Nephron progenitor cell (in vitro differentiated cells): ENCODE data around the gene ARMC7.
A peak's percentile ranks its signal among the peaks of the same experiment; 100 is the strongest.

Experiments used
- DNase-seq: peaks from one replicate; pipeline ENCODE4 v3.0.0; 2021
- H3K27ac Mint-ChIP-seq: 2 replicates; pipeline ENCODE4 v1.8.0; 2021; ENCODE audit warnings: mild to moderate bottlenecking, moderate library complexity, mixed read lengths
- H3K27me3 Mint-ChIP-seq: 2 replicates; pipeline ENCODE4 v1.8.0; 2021; ENCODE audit warnings: mild to moderate bottlenecking, low read depth, mixed read lengths; ENCODE audit not compliant: poor library complexity
- H3K36me3 Mint-ChIP-seq: 2 replicates; pipeline ENCODE4 v1.8.0; 2021; ENCODE audit warnings: low read depth, mixed read lengths
- H3K4me1 Mint-ChIP-seq: 2 replicates; pipeline ENCODE4 v1.8.0; 2021; ENCODE audit warnings: mixed read lengths
- H3K4me3 Mint-ChIP-seq: 2 replicates; pipeline ENCODE4 v1.8.0; 2021; ENCODE audit warnings: mild to moderate bottlenecking, moderate library complexity, mixed read lengths
- H3K9me3 Mint-ChIP-seq: 2 replicates; pipeline ENCODE4 v1.8.0; 2021; ENCODE audit warnings: mild to moderate bottlenecking, moderate library complexity, mixed read lengths
- TF ChIP-seq, protein P1 (sequence below): fragments of 200-600 bp; sonication (generic); IDR thresholded peaks from 2 replicates; pipeline ENCODE4 v1.5.0; 2021; ENCODE audit warnings: antibody characterized with exemption

The ARMC7 gene

DNA sequence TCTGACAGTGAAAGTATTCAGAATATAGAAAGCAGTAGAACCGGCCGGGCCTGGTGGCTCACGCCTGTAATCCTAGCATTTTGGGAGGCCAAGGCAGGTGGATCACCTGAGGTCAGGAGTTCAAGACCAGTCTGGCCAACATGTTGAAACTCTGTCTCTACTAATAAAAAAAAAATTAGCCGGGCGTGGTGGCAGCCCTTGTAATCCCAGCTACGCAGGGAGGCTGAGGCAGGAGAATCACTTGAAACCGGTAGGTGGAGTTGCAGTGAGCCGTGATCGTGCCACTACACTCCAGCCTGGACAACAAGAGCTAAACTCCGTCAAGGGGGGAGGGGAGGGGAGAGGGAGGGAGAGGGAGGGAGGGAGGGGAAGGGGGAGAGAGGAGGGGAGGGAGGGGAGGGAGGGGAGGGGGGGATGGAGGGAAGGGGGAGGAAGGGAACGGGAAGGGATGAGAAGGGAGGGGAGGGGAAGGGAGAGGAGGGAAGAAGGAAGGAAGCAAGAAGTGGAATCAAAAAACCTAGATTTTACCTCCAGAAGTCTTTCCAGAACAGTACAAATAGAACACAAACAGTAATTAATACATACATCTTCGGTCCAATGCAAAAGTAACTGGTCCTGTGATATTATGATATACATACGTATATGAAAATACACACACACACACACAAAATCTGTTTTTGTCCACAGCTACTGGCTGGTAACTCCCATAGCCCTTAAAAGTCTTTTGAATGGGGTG lies 32.6 kb downstream of the ARMC7 start:
- Mint-ChIP-seq H3K36me3 (peaks cover 79% of the 10 kb centered on the region), H3K27me3 (no peaks in the 10 kb centered on the region), H3K4me1 (no peaks in the 10 kb centered on the region), H3K9me3 (no peaks in the 10 kb centered on the region), H3K27ac (peak overlapping the region; percentile 39), H3K4me3 (no peak overlapping the region)
- TF ChIP-seq, protein P1, sequence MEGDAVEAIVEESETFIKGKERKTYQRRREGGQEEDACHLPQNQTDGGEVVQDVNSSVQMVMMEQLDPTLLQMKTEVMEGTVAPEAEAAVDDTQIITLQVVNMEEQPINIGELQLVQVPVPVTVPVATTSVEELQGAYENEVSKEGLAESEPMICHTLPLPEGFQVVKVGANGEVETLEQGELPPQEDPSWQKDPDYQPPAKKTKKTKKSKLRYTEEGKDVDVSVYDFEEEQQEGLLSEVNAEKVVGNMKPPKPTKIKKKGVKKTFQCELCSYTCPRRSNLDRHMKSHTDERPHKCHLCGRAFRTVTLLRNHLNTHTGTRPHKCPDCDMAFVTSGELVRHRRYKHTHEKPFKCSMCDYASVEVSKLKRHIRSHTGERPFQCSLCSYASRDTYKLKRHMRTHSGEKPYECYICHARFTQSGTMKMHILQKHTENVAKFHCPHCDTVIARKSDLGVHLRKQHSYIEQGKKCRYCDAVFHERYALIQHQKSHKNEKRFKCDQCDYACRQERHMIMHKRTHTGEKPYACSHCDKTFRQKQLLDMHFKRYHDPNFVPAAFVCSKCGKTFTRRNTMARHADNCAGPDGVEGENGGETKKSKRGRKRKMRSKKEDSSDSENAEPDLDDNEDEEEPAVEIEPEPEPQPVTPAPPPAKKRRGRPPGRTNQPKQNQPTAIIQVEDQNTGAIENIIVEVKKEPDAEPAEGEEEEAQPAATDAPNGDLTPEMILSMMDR: no peak
- no peak for DNase-seq

GRCh38 chr17:75144816-75145512 lies 35.2 kb downstream of the ARMC7 start:
- Mint-ChIP-seq H3K27me3 (no peaks in the 10 kb centered on the region), H3K4me3 (no peak overlapping the region), H3K27ac (no peak overlapping the region), H3K36me3 (peaks cover 85% of the 10 kb centered on the region), H3K4me1 (peaks cover 8% of the 10 kb centered on the region), H3K9me3 (no peaks in the 10 kb centered on the region)
- no peak for DNase-seq
- TF ChIP-seq, protein P1: no peak

GRCh38 chr17:75146592-75146991 lies 36.8 kb downstream of the ARMC7 start:
- peak overlapping the region; percentile 86 for H3K27ac Mint-ChIP-seq
- H3K9me3 Mint-ChIP-seq: no peaks in the 10 kb centered on the region
- H3K4me3 Mint-ChIP-seq: no peak overlapping the region
- TF ChIP-seq, protein P1: no peak
- peaks cover 69% of the 10 kb centered on the region for H3K36me3 Mint-ChIP-seq
- peaks cover 20% of the 10 kb centered on the region for H3K4me1 Mint-ChIP-seq
- H3K27me3 Mint-ChIP-seq: no peaks in the 10 kb centered on the region
- DNase-seq: no peak

DNA sequence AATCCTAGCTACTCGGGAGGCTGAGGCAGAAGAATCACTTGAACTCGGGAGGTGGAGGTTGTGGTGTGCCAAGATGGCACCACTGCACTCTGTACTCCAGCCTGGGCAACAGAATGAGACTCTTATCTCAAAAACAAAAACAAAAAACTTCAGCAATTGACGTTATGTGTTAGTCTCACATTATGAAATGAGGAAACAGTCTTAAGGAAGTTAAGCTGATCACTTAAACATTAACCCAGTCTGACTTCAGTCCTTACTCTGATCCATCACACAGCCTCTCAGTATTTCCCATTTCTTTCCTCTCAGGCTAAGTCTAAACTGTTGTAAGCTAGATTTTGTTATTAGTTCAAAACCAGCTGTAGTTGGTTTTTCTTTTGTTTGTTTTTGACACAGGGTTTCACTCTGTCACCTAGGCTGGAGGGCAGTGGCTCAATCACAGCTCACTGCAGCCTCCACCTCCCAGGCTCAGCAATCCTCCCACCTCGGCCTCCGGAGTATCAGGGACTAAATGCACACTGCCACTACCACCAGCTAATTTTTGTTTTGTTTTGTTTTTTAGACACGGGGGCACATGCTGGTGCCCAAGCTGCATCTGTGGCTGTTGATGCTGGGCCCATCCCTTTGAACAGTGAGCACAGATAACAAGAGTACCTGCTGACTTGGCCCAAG lies 38.2 kb downstream of the ARMC7 start:
- peaks cover 64% of the 10 kb centered on the region for H3K36me3 Mint-ChIP-seq
- H3K27ac Mint-ChIP-seq: peak overlapping the region; percentile 79

GRCh38 chr17:75151930-75152329 lies 42.2 kb downstream of the ARMC7 start:
- H3K27ac Mint-ChIP-seq: peak overlapping the region; percentile 97
- peaks cover 30% of the 10 kb centered on the region for H3K36me3 Mint-ChIP-seq
- DNase-seq: no peak
- peak overlapping the region; percentile 94 for H3K4me3 Mint-ChIP-seq
- H3K9me3 Mint-ChIP-seq: peaks cover 3% of the 10 kb centered on the region
- peaks cover 47% of the 10 kb centered on the region for H3K4me1 Mint-ChIP-seq
- TF ChIP-seq, protein P1: no peak
- no peaks in the 10 kb centered on the region for H3K27me3 Mint-ChIP-seq

More for the DNA sequence above, 38.2 kb downstream of the ARMC7 start:
- no peak overlapping the region for H3K4me3 Mint-ChIP-seq
- no peaks in the 10 kb centered on the region for H3K9me3 Mint-ChIP-seq
- no peak for DNase-seq
- TF ChIP-seq, protein P1: no peak
- H3K27me3 Mint-ChIP-seq: no peaks in the 10 kb centered on the region
- peaks cover 34% of the 10 kb centered on the region for H3K4me1 Mint-ChIP-seq
